GM19372 (cell line): ENCODE measurements around the gene USO1.
"Not testable (repeated sequence)": the region's sequence is repeated elsewhere in the genome, so short reads cannot be mapped to it uniquely, and the experiment has no call there.

ENCODE experiments used
- ATAC-seq: cut with Tn5 transposase; IDR thresholded peaks from one replicate; pipeline ENCODE4 v1.9.1; 2021; ENCODE audit warnings: mild to moderate bottlenecking, low read depth, moderate library complexity; ENCODE audit not compliant: unreplicated experiment

Gene USO1

GRCh38 chr4:75714011-75714410 lies 10.4 kb upstream of the USO1 start:
- no peak for ATAC-seq

- no peak for ATAC-seq
These were observed 9.7 kb upstream of the USO1 start for GRCh38 chr4:75714704-75715103.

- ATAC-seq: no peak
These were observed 9.1 kb upstream of the USO1 start for GRCh38 chr4:75715105-75715799.

- not testable (repeated sequence) for ATAC-seq
These were observed 8.3 kb upstream of the USO1 start for GRCh38 chr4:75716054-75716453.

- ATAC-seq: no peak
These were observed 7.0 kb upstream of the USO1 start for GRCh38 chr4:75717408-75717807.

- ATAC-seq: no peak
These were observed 5.8 kb upstream of the USO1 start for GRCh38 chr4:75718529-75718928.

GRCh38 chr4:75722417-75722816 lies 2.0 kb upstream of the USO1 start:
- ATAC-seq: no peak

GRCh38 chr4:75723163-75724065 lies 963 bp upstream of the USO1 start:
- no peak for ATAC-seq

- peak; percentile 48 for ATAC-seq
These were observed 719 bp downstream of the USO1 start for GRCh38 chr4:75724867-75725724.

GRCh38 chr4:75725942-75726538 lies 1.7 kb downstream of the USO1 start:
- ATAC-seq: not testable (repeated sequence)

- ATAC-seq: no peak
These were observed 2.2 kb downstream of the USO1 start for GRCh38 chr4:75726577-75726976.

- ATAC-seq: no peak
These were observed 2.7 kb downstream of the USO1 start for GRCh38 chr4:75727073-75727472.

GRCh38 chr4:75729836-75730235 lies 5.5 kb downstream of the USO1 start:
- no peak for ATAC-seq

- ATAC-seq: no peak
These were observed 9.0 kb downstream of the USO1 start for GRCh38 chr4:75733369-75733768.

GRCh38 chr4:75735525-75735924 lies 11.1 kb downstream of the USO1 start:
- ATAC-seq: no peak

GRCh38 chr4:75736862-75737261 lies 12.5 kb downstream of the USO1 start:
- ATAC-seq: no peak

GRCh38 chr4:75737398-75737797 lies 13.0 kb downstream of the USO1 start:
- no peak for ATAC-seq

GRCh38 chr4:75741027-75741426 lies 16.6 kb downstream of the USO1 start:
- no peak for ATAC-seq

GRCh38 chr4:75742451-75742850 lies 18.1 kb downstream of the USO1 start:
- no peak for ATAC-seq

GRCh38 chr4:75745161-75745560 lies 20.8 kb downstream of the USO1 start:
- ATAC-seq: no peak
